ENCODE results near the gene KLHL29.

The KLHL29 gene

GRCh38 chr2:23512778-23513177 is 127.8 kb downstream of the KLHL29 start:
- in situ Hi-C loops (cut with HindIII; ENCODE audit: low pct_ligation_motif_present, low pct_unique_long_range_greater_than_20kb, low sequenced_read_pairs), result no loop called here
- no peak for DNase-seq

GRCh38 chr2:23513245-23513871 is 128.4 kb downstream of the KLHL29 start:
- no peak for DNase-seq
- in situ Hi-C loops (cut with HindIII; ENCODE audit: low pct_ligation_motif_present, low pct_unique_long_range_greater_than_20kb, low sequenced_read_pairs), result no loop called here

GRCh38 chr2:23513872-23514793 is 129.2 kb downstream of the KLHL29 start:
- in situ Hi-C loops (cut with HindIII; ENCODE audit: low pct_ligation_motif_present, low pct_unique_long_range_greater_than_20kb, low sequenced_read_pairs), result no loop called here
- no peak for DNase-seq

GRCh38 chr2:23516520-23517256 is 131.7 kb downstream of the KLHL29 start:
- in situ Hi-C loops (cut with HindIII; ENCODE audit: low pct_ligation_motif_present, low pct_unique_long_range_greater_than_20kb, low sequenced_read_pairs), result no loop called here
- no peak for DNase-seq

- no peak for DNase-seq
- in situ Hi-C loops (cut with HindIII; ENCODE audit: low pct_ligation_motif_present, low pct_unique_long_range_greater_than_20kb, low sequenced_read_pairs), result no loop called here
Observed at GRCh38 chr2:23518481-23519333, 133.7 kb downstream of the KLHL29 start.

- no peak for DNase-seq
- in situ Hi-C loops (cut with HindIII; ENCODE audit: low pct_ligation_motif_present, low pct_unique_long_range_greater_than_20kb, low sequenced_read_pairs), result no loop called here
Observed at GRCh38 chr2:23519334-23519651, 134.3 kb downstream of the KLHL29 start.

GRCh38 chr2:23520256-23520655 is 135.3 kb downstream of the KLHL29 start:
- no peak for DNase-seq
- in situ Hi-C loops (cut with HindIII; ENCODE audit: low pct_ligation_motif_present, low pct_unique_long_range_greater_than_20kb, low sequenced_read_pairs), result no loop called here

- DNase-seq, result no peak
- in situ Hi-C loops (cut with HindIII; ENCODE audit: low pct_ligation_motif_present, low pct_unique_long_range_greater_than_20kb, low sequenced_read_pairs), result no loop called here
Observed at GRCh38 chr2:23521060-23521459, 136.1 kb downstream of the KLHL29 start.

- in situ Hi-C loops (cut with HindIII; ENCODE audit: low pct_ligation_motif_present, low pct_unique_long_range_greater_than_20kb, low sequenced_read_pairs), result no loop called here
Observed at GRCh38 chr2:23522726-23523372, 137.9 kb downstream of the KLHL29 start.

GRCh38 chr2:23523373-23524260 is 138.6 kb downstream of the KLHL29 start:
- no peak for DNase-seq

More at GRCh38 chr2:23522726-23523372, 137.9 kb downstream of the KLHL29 start:
- no peak for DNase-seq

GRCh38 chr2:23524261-23524706 is 139.3 kb downstream of the KLHL29 start:
- no peak for DNase-seq
- in situ Hi-C loops (cut with HindIII; ENCODE audit: low pct_ligation_motif_present, low pct_unique_long_range_greater_than_20kb, low sequenced_read_pairs), result no loop called here

More at GRCh38 chr2:23523373-23524260, 138.6 kb downstream of the KLHL29 start:
- in situ Hi-C loops (cut with HindIII; ENCODE audit: low pct_ligation_motif_present, low pct_unique_long_range_greater_than_20kb, low sequenced_read_pairs), result no loop called here

- no peak for DNase-seq
- in situ Hi-C loops (cut with HindIII; ENCODE audit: low pct_ligation_motif_present, low pct_unique_long_range_greater_than_20kb, low sequenced_read_pairs), result no loop called here
Observed at GRCh38 chr2:23525137-23525765, 140.3 kb downstream of the KLHL29 start.

- in situ Hi-C loops (cut with HindIII; ENCODE audit: low pct_ligation_motif_present, low pct_unique_long_range_greater_than_20kb, low sequenced_read_pairs), result no loop called here
- no peak for DNase-seq
Observed at GRCh38 chr2:23526114-23526513, 141.1 kb downstream of the KLHL29 start.

GRCh38 chr2:23526835-23527790 is 142.1 kb downstream of the KLHL29 start:
- no peak for DNase-seq
- in situ Hi-C loops (cut with HindIII; ENCODE audit: low pct_ligation_motif_present, low pct_unique_long_range_greater_than_20kb, low sequenced_read_pairs), result no loop called here

GRCh38 chr2:23528171-23528570 is 143.2 kb downstream of the KLHL29 start:
- in situ Hi-C loops (cut with HindIII; ENCODE audit: low pct_ligation_motif_present, low pct_unique_long_range_greater_than_20kb, low sequenced_read_pairs), result no loop called here
- no peak for DNase-seq

- in situ Hi-C loops (cut with HindIII; ENCODE audit: low pct_ligation_motif_present, low pct_unique_long_range_greater_than_20kb, low sequenced_read_pairs), result no loop called here
- no peak for DNase-seq
Observed at GRCh38 chr2:23528690-23529089, 143.7 kb downstream of the KLHL29 start.
